Neural cell (in vitro differentiated cells): Measurements from ENCODE around the gene SMC5. TPM values are rescaled to one million over a fixed set of nuclear protein-coding genes. Genes with fewer than 3 reads are reported as not detected.
"Not testable (repeated sequence)": the region's sequence is repeated elsewhere in the genome, so short reads cannot be mapped to it uniquely, and the experiment has no call there.

Source experiments
- H2AFZ ChIP-seq: fragments of 200-600, 300-800 bp; sonication (generic), shearing (Covaris generic); 2 replicates; pipeline ENCODE4 v1.6.0; 2014; ENCODE audit warnings: low read depth, mild to moderate bottlenecking, antibody characterized with exemption, low read length, moderate library complexity
- H3F3A ChIP-seq: fragments of 200-600 bp; shearing (Covaris generic); 2 replicates; pipeline ENCODE4 v1.6.1; 2016; ENCODE audit warnings: mild to moderate bottlenecking, moderate library complexity, mixed read lengths, antibody characterized with exemption, low read length; ENCODE audit not compliant: insufficient read depth, poor library complexity, severe bottlenecking
- H3K27ac ChIP-seq: fragments of 200-600, 300-800 bp; sonication (generic), shearing (Covaris generic); 2 replicates; pipeline ENCODE4 v1.5.1; 2014; ENCODE audit warnings: mild to moderate bottlenecking, low read length, moderate library complexity
- H3K27me3 ChIP-seq: fragments of 300-800, 200-600 bp; sonication (generic), shearing (Covaris generic); 2 replicates; pipeline ENCODE4 v1.6.0; 2014; ENCODE audit warnings: mild to moderate bottlenecking, low read depth, low read length, moderate library complexity; ENCODE audit not compliant: insufficient read depth
- H3K36me3 ChIP-seq: fragments of 300-800, 200-600 bp; sonication (generic), shearing (Covaris generic); 2 replicates; pipeline ENCODE4 v1.5.1; 2014; ENCODE audit warnings: mild to moderate bottlenecking, antibody characterized with exemption, low read length, moderate library complexity; ENCODE audit not compliant: insufficient read depth
- H3K4me2 ChIP-seq: fragments of 300-800, 200-600 bp; sonication (generic), shearing (Covaris generic); 2 replicates; pipeline ENCODE4 v1.6.0; 2014; ENCODE audit warnings: mild to moderate bottlenecking, low read length
- H3K4me3 ChIP-seq: fragments of 300-800, 200-600 bp; sonication (generic), shearing (Covaris generic); 2 replicates; pipeline ENCODE4 v1.5.1; 2014; ENCODE audit warnings: mild to moderate bottlenecking, low read length, moderate library complexity
- H3K79me2 ChIP-seq: fragments of 200-600 bp; shearing (Covaris generic); replicated peaks from 2 replicates; pipeline ENCODE4 v1.6.0; 2014; ENCODE audit warnings: mild to moderate bottlenecking, low read length, moderate library complexity; ENCODE audit not compliant: insufficient read depth
- H3K9ac ChIP-seq: fragments of 300-800, 200-600 bp; sonication (generic), shearing (Covaris generic); 2 replicates; pipeline ENCODE4 v1.6.1; 2016; ENCODE audit warnings: mild to moderate bottlenecking, low read length, mixed read lengths
- H3K9me2 ChIP-seq: fragments of 200-600 bp; shearing (Covaris generic); 2 replicates; pipeline ENCODE4 v1.6.1; 2016; ENCODE audit warnings: mild to moderate bottlenecking, low read length, mixed read lengths; ENCODE audit not compliant: insufficient read depth
- H3K9me3 ChIP-seq: fragments of 200-600, 300-800 bp; sonication (generic), shearing (Covaris generic); 2 replicates; pipeline ENCODE4 v1.6.1; 2016; ENCODE audit warnings: mild to moderate bottlenecking, mixed run types, low read length, moderate library complexity, mixed read lengths
- H4K20me1 ChIP-seq: fragments of 200-600 bp; shearing (Covaris generic); 2 replicates; pipeline ENCODE4 v1.6.1; 2016; ENCODE audit warnings: mild to moderate bottlenecking, mixed run types; ENCODE audit not compliant: insufficient read depth
- EP300 ChIP-seq: fragments of 450-650 bp; conservative IDR thresholded peaks from 2 replicates; pipeline ENCODE4 v1.6.1; 2014; ENCODE audit warnings: antibody characterized with exemption, mild to moderate bottlenecking, moderate library complexity; ENCODE audit not compliant: poor library complexity, severe bottlenecking
- EZH2 ChIP-seq: fragments of 200-600, 300-800 bp; shearing (Covaris generic), sonication (generic); IDR thresholded peaks from 2 replicates; pipeline ENCODE4 v1.6.1; 2014; ENCODE audit warnings: antibody characterized with exemption, low read length, borderline replicate concordance, mild to moderate bottlenecking; ENCODE audit not compliant: insufficient read depth, poor library complexity, severe bottlenecking
- MXI1 ChIP-seq: fragments of 450-650 bp; conservative IDR thresholded peaks from 2 replicates; pipeline ENCODE4 v1.6.1; 2014; ENCODE audit warnings: antibody characterized with exemption, mild to moderate bottlenecking; ENCODE audit not compliant: poor library complexity, severe bottlenecking
- POLR2AphosphoS5 ChIP-seq: IDR thresholded peaks from 2 replicates; pipeline ENCODE4 v1.6.1; 2012
- RAD21 ChIP-seq: fragments of 450-650 bp; conservative IDR thresholded peaks from 2 replicates; pipeline ENCODE4 v1.6.1; 2014; ENCODE audit warnings: antibody characterized with exemption, mild to moderate bottlenecking, moderate library complexity
- SMC3 ChIP-seq: fragments of 450-650 bp; conservative IDR thresholded peaks from 2 replicates; pipeline ENCODE4 v1.6.1; 2014; ENCODE audit warnings: antibody characterized with exemption, mild to moderate bottlenecking, moderate library complexity; ENCODE audit not compliant: poor library complexity
- TAF1 ChIP-seq: IDR thresholded peaks from 2 replicates; pipeline ENCODE4 v1.6.1; 2012; ENCODE audit warnings: low read depth
- polyA plus RNA-seq: library from polyadenylated mRNA; depleted of rRNA; stranded (reverse); fragments of >200 nt; gene quantifications from 2 replicates; pipeline ENCODE4 v1.2.3, GENCODE V29; 2014
- TF ChIP-seq, protein P1 (sequence below): IDR thresholded peaks from 2 replicates; pipeline ENCODE4 v1.6.1; 2012; ENCODE audit warnings: borderline replicate concordance
- TF ChIP-seq, protein P2 (sequence below): fragments of 450-650 bp; IDR thresholded peaks from 2 replicates; pipeline ENCODE4 v1.5.1; 2014; ENCODE audit warnings: antibody characterized with exemption, mild to moderate bottlenecking, moderate library complexity; ENCODE audit not compliant: poor library complexity, severe bottlenecking

The SMC5 gene
- polyA plus RNA-seq, 1 donor from 2014 or later: 37.2 TPM

DNA sequence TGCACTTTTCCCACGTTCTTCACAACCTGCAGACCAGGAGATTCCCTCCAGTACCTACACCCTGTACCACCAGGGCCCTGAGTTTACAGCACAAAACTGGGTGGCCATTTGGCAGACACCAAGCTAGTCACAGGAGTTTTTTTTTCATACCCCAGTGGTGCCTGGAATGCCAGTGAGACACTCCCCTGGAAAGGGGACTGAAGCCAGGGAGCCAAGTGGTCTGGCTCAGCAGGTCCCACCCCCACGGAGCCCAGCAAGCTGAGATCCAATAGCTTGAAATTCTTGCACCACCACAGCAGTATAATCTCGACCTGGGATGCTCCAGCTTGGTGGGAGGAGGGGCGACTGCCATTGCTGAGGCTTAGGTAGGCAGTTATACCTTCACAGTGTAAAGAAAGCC, 26.3 kb upstream of the SMC5 start:
- Histone ChIP-seq H3K9me3 (no peaks in the 10 kb centered on the region), H3K4me3 (no peak overlapping the region), H3F3A (no peaks in the 10 kb centered on the region), H4K20me1 (no peaks in the 10 kb centered on the region), H3K27me3 (no peaks in the 10 kb centered on the region), H3K36me3 (no peaks in the 10 kb centered on the region), H3K9ac (no peak overlapping the region), H3K27ac (no peak overlapping the region), H3K4me2 (no peak overlapping the region), H2AFZ (no peak overlapping the region), H3K9me2 (no peaks in the 10 kb centered on the region), H3K79me2 (no peaks in the 10 kb centered on the region)
- no peak for TF ChIP-seq POLR2AphosphoS5
- TF ChIP-seq, protein P1, sequence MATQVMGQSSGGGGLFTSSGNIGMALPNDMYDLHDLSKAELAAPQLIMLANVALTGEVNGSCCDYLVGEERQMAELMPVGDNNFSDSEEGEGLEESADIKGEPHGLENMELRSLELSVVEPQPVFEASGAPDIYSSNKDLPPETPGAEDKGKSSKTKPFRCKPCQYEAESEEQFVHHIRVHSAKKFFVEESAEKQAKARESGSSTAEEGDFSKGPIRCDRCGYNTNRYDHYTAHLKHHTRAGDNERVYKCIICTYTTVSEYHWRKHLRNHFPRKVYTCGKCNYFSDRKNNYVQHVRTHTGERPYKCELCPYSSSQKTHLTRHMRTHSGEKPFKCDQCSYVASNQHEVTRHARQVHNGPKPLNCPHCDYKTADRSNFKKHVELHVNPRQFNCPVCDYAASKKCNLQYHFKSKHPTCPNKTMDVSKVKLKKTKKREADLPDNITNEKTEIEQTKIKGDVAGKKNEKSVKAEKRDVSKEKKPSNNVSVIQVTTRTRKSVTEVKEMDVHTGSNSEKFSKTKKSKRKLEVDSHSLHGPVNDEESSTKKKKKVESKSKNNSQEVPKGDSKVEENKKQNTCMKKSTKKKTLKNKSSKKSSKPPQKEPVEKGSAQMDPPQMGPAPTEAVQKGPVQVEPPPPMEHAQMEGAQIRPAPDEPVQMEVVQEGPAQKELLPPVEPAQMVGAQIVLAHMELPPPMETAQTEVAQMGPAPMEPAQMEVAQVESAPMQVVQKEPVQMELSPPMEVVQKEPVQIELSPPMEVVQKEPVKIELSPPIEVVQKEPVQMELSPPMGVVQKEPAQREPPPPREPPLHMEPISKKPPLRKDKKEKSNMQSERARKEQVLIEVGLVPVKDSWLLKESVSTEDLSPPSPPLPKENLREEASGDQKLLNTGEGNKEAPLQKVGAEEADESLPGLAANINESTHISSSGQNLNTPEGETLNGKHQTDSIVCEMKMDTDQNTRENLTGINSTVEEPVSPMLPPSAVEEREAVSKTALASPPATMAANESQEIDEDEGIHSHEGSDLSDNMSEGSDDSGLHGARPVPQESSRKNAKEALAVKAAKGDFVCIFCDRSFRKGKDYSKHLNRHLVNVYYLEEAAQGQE: no peak
- no peak for TF ChIP-seq TAF1
- TF ChIP-seq EP300: no peak
- TF ChIP-seq, protein P2, sequence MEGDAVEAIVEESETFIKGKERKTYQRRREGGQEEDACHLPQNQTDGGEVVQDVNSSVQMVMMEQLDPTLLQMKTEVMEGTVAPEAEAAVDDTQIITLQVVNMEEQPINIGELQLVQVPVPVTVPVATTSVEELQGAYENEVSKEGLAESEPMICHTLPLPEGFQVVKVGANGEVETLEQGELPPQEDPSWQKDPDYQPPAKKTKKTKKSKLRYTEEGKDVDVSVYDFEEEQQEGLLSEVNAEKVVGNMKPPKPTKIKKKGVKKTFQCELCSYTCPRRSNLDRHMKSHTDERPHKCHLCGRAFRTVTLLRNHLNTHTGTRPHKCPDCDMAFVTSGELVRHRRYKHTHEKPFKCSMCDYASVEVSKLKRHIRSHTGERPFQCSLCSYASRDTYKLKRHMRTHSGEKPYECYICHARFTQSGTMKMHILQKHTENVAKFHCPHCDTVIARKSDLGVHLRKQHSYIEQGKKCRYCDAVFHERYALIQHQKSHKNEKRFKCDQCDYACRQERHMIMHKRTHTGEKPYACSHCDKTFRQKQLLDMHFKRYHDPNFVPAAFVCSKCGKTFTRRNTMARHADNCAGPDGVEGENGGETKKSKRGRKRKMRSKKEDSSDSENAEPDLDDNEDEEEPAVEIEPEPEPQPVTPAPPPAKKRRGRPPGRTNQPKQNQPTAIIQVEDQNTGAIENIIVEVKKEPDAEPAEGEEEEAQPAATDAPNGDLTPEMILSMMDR: no peak
- TF ChIP-seq SMC3: no peak
- no peak for TF ChIP-seq RAD21
- no peak for TF ChIP-seq MXI1
- no peak for TF ChIP-seq EZH2

DNA sequence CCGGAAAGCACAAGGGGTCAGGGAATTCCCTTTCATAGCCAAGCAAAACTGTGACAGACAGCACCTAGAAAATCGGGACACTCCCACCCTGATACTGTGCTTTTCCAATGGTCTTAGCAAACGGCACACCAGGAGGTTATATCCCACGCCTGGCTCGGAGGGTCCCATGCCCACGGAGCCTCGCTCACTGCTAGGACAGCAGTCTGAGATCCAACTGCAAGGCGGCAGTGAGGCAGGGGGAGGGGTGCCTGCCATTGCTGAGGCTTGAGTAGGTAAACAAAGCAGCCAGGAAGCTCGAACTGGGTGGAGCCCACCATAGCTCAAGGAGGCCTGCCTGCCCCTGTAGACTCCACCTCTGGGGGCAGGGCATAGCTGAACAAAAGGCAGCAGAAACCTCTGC, 24.6 kb upstream of the SMC5 start:
- H3K4me2 ChIP-seq, H4K20me1 ChIP-seq, H3K27me3 ChIP-seq, H3K36me3 ChIP-seq, H3K9me3 ChIP-seq, H2AFZ ChIP-seq, H3K4me3 ChIP-seq, H3K9ac ChIP-seq, H3K9me2 ChIP-seq, H3K27ac ChIP-seq, H3F3A ChIP-seq, H3K79me2 ChIP-seq: not testable (repeated sequence)

DNA sequence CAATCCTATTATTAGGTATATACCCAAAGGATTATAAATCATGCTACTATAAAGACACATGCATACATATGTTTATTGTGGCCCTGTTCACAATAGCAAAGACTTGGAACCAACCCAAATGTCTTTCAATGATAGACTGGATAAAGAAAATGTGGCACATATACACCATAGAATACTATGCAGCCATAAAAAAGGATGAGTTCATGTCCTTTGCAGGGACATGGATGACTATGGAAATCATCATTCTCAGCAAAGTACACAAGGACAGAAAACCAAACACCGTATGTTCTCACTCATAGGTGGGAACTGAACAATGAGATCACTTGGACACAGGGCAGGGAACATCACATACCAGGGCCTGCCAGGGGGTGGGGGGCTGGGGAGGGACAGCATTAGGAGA, 12.8 kb upstream of the SMC5 start:
- not testable (repeated sequence) for H3F3A ChIP-seq, H3K9ac ChIP-seq, H3K4me2 ChIP-seq, H3K27ac ChIP-seq, H4K20me1 ChIP-seq, H3K79me2 ChIP-seq, H3K9me3 ChIP-seq, H3K36me3 ChIP-seq, H3K4me3 ChIP-seq, H2AFZ ChIP-seq, H3K9me2 ChIP-seq, H3K27me3 ChIP-seq
